ENCODE data around the gene SFT2D1.

Gene SFT2D1

DNA sequence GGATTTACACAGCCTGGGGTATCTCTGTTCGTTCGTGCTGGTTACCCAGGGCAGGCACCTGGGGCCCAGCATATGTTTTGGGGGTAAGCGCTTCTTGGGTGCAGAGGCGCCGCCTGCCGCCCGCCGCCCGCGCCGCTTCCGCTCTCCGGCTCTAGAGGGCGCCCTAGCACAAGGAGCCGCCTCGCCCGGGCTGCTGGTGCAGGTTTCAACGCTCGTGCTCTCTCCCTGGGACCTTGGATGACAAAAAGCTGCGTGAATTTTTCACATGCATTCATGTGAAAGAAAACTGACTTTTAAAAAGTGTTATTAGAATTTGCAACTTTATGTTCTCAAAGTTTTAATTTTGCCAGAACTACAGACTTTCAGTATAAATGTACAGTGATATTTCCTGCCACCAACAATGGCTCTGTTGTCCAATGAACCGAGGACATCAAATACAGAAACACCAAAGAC, 66.6 kb downstream of the SFT2D1 start:
- DNase-seq: peak; percentile 34

DNA sequence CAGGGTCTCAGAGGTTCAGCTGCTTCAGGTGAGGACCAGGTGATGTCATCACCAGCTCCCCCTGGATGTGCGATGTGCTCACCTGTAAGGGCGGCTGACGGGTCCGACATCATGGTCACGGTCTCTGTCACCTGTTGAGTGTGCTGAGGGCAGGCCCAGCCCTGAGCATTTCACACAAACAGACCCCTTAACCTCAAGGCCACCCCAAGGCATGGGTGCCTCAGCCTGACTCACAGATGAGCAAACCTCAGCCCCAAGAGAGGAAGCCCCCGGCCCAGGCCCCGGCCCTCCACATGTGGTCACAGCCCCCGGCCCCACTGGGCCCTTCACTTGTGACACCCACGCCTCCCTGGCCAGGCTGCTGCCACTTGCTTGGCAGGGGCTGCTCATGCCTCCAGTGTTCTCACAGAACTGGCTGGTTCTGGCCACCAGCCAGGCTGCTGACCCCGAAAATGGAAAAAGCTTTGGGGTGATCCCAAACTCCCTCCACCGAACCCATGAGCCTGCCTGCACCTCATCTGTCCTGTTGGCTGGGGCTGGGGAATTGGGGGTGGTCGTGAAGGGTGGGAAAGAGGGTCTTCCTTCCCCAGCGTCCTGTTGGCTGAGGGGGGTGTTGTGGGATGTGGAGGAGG, 67.5 kb downstream of the SFT2D1 start:
- no peak for DNase-seq

DNA sequence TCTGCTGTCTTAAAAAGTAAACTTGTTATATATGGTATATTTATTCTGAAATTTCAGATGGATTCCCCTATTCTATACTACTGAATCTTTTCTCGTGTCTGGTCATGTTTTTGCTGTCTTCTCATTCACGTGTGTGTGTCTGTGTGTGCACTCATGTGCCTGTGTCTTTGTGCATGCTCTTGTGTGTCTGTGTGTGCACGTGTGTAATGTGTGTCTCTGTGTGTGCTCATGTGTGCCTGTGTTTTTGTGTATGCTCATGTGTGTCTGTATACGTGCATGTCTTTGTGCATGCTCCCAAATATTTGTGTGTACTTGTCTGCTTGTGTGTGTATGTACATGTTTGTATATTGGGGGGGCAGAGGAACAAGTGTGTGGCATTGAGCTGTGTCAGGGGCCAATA, 68.2 kb downstream of the SFT2D1 start:
- DNase-seq: no peak

DNA sequence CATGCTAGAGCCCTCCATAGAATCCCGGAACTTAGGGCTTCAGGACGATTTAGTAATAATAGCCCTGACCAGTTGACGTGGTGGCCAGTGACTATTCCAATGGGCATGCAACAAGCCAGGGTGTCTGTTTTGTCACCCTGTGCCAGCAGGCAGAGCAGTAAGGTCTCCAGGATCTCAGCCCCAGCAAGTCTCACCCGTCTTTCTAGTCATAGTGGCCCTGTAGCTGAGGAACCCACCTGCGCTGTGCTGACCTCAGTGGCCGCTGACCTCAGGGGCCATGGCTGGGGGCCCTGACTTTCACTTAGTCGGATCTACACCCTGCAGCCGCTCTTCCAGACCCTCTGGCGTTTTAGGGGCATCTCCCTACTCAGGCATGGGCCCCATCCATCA, 71.0 kb downstream of the SFT2D1 start:
- no peak for DNase-seq

DNA sequence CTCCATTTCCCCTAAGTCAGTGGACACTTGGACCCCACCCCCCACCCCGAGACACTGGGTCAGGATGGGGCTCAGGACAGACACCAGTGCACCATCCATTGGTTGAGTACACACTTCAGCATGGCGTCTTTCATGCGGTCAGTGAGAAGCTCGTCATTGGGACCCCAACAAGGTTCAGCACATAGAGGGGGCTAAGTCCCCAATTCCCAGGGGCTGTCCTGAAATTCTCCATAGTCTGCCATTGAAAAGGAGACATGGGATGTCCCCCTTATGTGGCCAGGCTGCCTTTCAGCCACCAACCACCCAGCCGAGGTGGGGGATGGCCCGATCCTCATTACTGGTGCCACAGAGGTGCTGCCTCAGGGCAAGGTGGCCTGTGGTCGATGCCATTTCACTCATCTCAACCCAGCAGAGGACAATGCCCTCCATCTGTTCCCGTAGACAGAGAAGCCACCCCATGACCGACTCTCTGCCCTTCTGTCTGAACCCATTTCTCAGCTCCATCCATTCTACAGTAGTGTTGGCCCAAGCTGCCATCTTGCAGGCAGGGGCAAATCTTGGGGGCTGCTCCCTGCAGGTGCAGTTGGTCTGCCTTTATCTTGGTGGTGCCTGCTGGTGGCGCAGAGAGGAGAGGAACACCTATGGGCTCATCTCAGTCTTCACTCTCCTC, 71.5 kb downstream of the SFT2D1 start:
- DNase-seq: no peak
